ENCODE results near the gene BRF1.

The BRF1 gene

DNA sequence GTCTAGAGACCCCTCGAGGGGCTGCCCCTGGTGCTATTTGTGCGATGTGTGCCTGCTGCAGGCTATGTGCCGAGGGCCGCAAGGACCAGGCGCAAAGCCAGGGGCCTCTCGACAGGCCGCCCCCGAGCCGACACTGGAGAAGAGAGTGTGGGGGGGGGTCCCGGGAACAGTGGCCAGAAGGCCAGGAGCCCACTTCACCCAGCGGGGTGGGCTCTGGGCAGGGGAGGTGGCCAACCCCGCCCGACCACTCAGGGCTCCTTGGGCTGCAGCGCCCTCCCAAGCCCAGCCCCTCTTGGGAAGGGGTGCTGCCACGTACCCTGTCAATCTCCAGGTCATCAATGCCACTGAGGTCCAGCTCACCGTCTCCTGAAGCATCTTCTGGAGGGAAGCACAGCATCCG is 81.0 kb downstream of the BRF1 start:
- Histone ChIP-seq H3K9me3 (no peaks in the 10 kb centered on the region), H3K4me1 (peaks cover 4% of the 10 kb centered on the region; the same call in 1 of the 2 replicates), H3K4me3 (ENCODE audit: low read depth, low read length) (no peak overlapping the region), H3K36me3 (peaks cover 39% of the 10 kb centered on the region), H3K27me3 (no peaks in the 10 kb centered on the region)
- DNase-seq = no peak
- TF ChIP-seq, protein P1, sequence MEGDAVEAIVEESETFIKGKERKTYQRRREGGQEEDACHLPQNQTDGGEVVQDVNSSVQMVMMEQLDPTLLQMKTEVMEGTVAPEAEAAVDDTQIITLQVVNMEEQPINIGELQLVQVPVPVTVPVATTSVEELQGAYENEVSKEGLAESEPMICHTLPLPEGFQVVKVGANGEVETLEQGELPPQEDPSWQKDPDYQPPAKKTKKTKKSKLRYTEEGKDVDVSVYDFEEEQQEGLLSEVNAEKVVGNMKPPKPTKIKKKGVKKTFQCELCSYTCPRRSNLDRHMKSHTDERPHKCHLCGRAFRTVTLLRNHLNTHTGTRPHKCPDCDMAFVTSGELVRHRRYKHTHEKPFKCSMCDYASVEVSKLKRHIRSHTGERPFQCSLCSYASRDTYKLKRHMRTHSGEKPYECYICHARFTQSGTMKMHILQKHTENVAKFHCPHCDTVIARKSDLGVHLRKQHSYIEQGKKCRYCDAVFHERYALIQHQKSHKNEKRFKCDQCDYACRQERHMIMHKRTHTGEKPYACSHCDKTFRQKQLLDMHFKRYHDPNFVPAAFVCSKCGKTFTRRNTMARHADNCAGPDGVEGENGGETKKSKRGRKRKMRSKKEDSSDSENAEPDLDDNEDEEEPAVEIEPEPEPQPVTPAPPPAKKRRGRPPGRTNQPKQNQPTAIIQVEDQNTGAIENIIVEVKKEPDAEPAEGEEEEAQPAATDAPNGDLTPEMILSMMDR (IDR thresholded peaks at IDR 0.05; ENCODE audit: low read depth, low read length) = no peak

DNA sequence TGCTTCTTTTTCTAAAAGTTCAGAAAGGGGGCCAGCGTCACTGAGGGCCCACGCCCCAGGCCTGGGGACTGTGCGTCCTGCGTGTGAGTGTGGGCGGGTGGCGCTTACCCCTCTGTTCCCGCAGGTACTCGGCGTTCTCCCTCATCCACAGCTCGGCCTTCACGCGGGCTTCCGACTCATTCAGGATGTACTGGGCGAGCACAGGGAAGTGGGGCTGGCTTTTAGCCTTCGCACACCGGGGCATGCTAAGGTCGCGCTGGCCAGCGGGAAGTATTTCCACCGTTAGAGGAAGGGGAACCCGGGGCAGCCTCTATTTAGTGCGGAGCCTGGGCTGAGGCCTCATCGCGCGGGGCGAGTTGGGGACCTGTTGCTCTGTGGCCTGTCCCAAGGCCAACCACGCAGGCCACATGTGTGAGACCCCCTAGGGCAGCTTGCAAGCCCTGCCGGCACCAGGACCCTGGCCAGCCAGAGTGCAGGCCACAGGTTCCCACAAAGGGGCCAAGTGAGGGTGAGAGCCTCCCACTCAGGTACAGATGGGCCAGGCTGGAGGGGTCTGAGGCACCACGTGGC is 81.7 kb downstream of the BRF1 start:
- peaks cover 39% of the 10 kb centered on the region for H3K36me3 ChIP-seq
- no peaks in the 10 kb centered on the region for H3K9me3 ChIP-seq
- no peak for DNase-seq
- H3K4me3 ChIP-seq (ENCODE audit: low read depth, low read length) = no peak overlapping the region
- no peaks in the 10 kb centered on the region for H3K27me3 ChIP-seq
- H3K4me1 ChIP-seq = peaks cover 4% of the 10 kb centered on the region; the same call in 1 of the 2 replicates
- TF ChIP-seq, protein P1 (IDR thresholded peaks at IDR 0.05; ENCODE audit: low read depth, low read length) = no peak

DNA sequence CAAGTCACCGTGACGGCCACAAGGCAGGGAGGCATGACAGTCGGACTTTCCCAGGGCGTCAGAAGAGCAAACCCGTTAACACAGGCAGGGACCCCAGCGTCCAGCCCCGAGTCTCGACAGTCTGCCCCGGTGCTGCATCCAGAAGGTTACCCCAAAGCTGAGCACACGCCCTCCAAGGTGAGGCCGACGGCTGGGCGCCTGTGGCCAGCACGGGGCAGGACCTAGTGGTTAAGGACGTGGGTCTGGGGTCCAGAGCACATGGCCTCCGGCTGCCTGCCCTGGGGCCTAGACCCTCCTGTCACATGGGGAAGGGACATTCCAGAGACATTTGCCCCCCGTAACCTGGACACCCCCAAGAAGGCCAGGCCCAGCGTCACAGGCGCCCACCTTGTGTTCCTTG is 82.2 kb downstream of the BRF1 start:
- no peak overlapping the region for H3K4me3 ChIP-seq (ENCODE audit: low read depth, low read length)
- peaks cover 4% of the 10 kb centered on the region; the same call in 1 of the 2 replicates for H3K4me1 ChIP-seq
- peaks cover 34% of the 10 kb centered on the region for H3K36me3 ChIP-seq
- no peak for DNase-seq
- TF ChIP-seq, protein P1 (IDR thresholded peaks at IDR 0.05; ENCODE audit: low read depth, low read length) = no peak
- H3K27me3 ChIP-seq = no peaks in the 10 kb centered on the region
- no peaks in the 10 kb centered on the region for H3K9me3 ChIP-seq

DNA sequence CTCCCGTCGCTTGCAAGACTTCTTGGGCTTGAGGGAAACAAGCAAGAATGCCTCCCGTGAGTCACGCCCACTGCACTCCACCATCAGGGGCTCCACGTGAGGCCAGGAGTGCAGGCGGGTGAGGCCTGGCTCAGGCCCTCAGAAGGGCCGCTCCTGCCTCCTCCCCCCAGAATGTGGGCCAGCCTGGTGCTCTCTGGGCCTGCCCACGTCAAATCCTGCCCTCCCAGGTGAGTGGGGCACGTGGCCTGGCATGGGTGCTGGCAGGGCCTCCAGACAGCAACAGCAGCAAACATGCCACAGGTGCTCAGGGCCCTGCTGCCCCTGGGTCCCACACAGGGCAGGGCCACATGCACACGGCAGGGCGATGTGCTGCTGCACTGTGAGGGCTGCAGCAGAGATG is 83.0 kb downstream of the BRF1 start:
- H3K9me3 ChIP-seq = no peaks in the 10 kb centered on the region
- H3K4me3 ChIP-seq (ENCODE audit: low read depth, low read length) = no peak overlapping the region
- no peaks in the 10 kb centered on the region for H3K27me3 ChIP-seq
- peaks cover 34% of the 10 kb centered on the region for H3K36me3 ChIP-seq
- TF ChIP-seq, protein P1 (IDR thresholded peaks at IDR 0.05; ENCODE audit: low read depth, low read length) = no peak
- no peak for DNase-seq
- peaks cover 4% of the 10 kb centered on the region; the same call in 1 of the 2 replicates for H3K4me1 ChIP-seq

DNA sequence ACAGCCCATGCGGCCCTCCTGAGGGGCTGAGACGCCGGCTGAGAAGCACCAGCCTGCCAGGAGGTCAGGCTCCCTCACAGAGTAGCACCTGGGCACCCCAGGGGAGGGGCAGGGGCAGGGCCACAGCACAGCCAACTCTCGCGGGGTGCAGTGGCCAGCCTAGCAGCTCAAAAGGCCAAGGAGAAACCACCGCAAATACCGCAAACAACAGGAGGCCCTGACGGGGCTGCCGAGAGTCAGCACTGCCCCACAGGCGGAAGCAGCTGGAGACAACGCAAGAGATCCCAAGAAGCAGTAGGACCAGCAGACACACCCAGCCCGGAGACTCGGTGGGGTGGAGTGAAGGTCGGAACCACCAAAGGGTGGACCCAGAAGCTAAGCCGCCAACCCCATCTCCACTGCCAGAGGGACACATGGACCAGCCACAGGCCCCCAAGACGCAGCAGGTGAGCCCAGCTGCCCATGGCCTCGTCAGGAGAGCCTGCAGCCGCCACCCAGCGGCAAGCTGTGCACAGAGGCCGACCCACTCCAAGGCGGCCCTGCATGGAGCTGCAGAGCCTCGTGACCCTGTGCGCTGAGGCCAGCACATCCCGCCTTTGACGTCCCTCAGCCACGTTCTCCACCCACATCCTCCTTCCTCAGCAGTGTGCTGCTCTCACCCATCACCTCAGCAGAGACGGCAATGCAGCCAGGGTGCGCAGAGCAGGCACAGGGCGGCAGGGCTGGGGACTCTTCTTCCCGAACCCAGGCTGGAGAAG is 84.1 kb downstream of the BRF1 start:
- Histone ChIP-seq H3K27me3 (no peaks in the 10 kb centered on the region), H3K36me3 (peaks cover 30% of the 10 kb centered on the region), H3K9me3 (no peaks in the 10 kb centered on the region), H3K4me1 (peaks cover 10% of the 10 kb centered on the region), H3K4me3 (ENCODE audit: low read depth, low read length) (no peak overlapping the region)
- no peak for DNase-seq
- TF ChIP-seq, protein P1 (IDR thresholded peaks at IDR 0.05; ENCODE audit: low read depth, low read length) = no peak

DNA sequence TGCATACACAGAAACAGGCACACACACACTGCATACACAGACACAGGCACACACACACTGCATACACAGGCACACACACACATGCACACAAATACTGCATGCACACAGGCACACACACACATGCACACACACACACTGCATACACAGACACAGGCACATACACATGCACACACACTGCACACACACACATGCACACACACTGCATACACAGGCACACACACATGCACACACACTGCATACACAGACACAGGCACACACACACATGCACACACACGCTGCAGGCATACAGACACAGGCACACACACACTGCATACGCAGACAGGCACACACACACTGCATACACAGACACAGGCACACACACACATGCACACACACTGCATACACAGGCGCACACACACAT is 85.2 kb downstream of the BRF1 start:
- no peak for DNase-seq
- H3K4me1 ChIP-seq = peaks cover 6% of the 10 kb centered on the region
- no peaks in the 10 kb centered on the region for H3K9me3 ChIP-seq
- no peak overlapping the region for H3K4me3 ChIP-seq (ENCODE audit: low read depth, low read length)
- H3K27me3 ChIP-seq = no peaks in the 10 kb centered on the region
- H3K36me3 ChIP-seq = peaks cover 23% of the 10 kb centered on the region
- TF ChIP-seq, protein P1 (IDR thresholded peaks at IDR 0.05; ENCODE audit: low read depth, low read length) = no peak
